Fibroblast of mammary gland (primary cell): Measurements from ENCODE around the gene CD37.

Experiments used
- DNase-seq: peaks from one replicate; pipeline ENCODE4 v3.0.0-alpha.2; 2010; ENCODE audit warnings: low read depth
- H3K4me3 ChIP-seq: 2 replicates; pipeline ENCODE4 v1.5.1; 2011; ENCODE audit warnings: low read depth, mild to moderate bottlenecking, low read length, moderate library complexity; ENCODE audit not compliant: control insufficient read depth
- TF ChIP-seq, protein P1 (sequence below): conservative IDR thresholded peaks from 2 replicates; pipeline ENCODE4 v1.5.1; 2011; ENCODE audit warnings: low read depth, low read length, inconsistent platforms; ENCODE audit not compliant: control insufficient read depth, insufficient read depth

CD37 gene

DNA sequence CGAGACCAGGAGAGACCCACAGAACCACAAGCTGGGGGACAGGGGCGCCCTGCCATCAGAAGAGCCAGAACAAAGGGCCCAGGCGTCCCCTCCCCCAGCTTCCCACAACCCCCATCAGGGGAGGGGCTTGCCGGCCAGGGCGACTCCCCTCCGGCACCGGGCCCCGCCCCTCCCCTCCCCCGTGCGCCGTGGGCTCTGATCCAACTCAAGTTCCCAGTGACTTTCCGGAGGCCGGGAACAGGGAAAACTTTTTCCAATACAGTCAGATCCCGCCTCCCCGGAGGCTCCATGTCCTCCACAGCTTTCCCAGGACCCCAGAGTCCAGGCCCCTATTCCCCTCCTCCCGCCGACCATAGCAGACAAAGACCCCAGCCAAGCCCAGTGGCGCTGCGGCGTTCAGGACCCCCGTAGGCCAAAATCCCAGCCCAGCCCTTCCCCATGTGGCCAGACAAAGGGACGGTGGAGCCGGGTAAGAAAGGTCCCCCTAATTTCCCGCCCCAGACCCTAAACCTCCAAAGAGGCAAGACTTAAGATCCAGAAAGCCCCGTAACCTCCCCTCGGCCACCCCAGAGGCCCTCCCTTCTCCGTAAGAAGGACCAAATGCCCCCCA, 26.3 kb downstream of the CD37 start:
- DNase-seq = peak; percentile 69
- TF ChIP-seq, protein P1, sequence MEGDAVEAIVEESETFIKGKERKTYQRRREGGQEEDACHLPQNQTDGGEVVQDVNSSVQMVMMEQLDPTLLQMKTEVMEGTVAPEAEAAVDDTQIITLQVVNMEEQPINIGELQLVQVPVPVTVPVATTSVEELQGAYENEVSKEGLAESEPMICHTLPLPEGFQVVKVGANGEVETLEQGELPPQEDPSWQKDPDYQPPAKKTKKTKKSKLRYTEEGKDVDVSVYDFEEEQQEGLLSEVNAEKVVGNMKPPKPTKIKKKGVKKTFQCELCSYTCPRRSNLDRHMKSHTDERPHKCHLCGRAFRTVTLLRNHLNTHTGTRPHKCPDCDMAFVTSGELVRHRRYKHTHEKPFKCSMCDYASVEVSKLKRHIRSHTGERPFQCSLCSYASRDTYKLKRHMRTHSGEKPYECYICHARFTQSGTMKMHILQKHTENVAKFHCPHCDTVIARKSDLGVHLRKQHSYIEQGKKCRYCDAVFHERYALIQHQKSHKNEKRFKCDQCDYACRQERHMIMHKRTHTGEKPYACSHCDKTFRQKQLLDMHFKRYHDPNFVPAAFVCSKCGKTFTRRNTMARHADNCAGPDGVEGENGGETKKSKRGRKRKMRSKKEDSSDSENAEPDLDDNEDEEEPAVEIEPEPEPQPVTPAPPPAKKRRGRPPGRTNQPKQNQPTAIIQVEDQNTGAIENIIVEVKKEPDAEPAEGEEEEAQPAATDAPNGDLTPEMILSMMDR = no peak
- peak overlapping the region; percentile 80 for H3K4me3 ChIP-seq

DNA sequence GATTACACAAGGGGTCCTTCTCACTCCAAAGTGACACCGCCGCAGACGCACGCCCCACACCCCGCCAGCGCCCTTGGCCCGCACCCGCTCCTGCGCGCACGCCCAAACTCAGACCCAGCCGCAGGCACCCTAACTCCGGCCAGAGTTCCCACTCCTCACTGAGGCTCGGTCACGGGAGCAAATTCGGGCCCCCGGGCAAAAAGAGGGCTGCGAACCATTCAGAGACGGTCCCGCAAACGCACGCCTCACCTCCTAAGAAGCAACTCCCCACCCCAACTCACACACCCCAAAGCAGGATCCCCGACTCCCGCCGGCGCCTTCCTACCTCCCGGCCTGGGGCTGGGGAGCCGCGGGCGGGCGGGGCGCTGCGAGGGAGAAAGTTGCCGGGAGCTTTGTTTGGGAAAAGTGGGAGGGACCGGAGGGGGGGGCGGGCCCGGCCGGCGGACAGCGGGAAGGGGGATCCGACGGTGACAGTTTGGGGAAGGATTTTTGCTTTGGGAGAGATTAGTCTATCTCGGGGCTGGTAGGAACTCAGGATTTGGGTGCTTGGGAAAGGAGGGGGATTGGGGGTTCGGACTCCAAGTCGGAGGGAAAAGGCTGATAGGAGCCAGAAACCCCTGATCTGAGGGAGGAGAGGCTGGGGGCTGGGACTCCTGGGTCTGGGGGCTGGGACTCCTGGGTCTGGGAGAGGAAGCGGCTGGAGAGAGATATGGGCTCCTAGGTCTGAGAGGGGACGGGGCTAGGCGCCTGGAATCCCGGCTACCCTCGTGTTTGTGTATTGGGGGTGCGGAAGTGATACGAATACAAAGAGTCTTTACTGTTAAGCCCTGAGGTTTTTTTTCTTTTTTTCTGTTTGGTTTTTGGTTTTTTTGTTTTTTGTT, 27.1 kb downstream of the CD37 start, which contains the start of gene TEAD2:
Gene TEAD2, minus strand, starts transcription at position 369 of the 881 bp plus-strand sequence. CDS start 2,341 bp downstream, outside the sequence.
- DNase-seq = peak; percentile 22
- TF ChIP-seq, protein P1 = no peak
- peak within 1 kb of the TSS; percentile 80 for H3K4me3 ChIP-seq

GRCh38 chr19:49362929-49363267, 27.7 kb downstream of the CD37 start:
- TF ChIP-seq, protein P1 = no peak

GRCh38 chr19:49363268-49364082, 28.3 kb downstream of the CD37 start, which contains the start of gene DKKL1:
Gene DKKL1 (plus strand): TSS chr19:49363877. CDS start chr19:49363999, 122 bp downstream.
- DNase-seq = peak; percentile 99
- peak within 1 kb of the TSS; percentile 80 for H3K4me3 ChIP-seq
- TF ChIP-seq, protein P1 = no peak

More at GRCh38 chr19:49362929-49363267, 27.7 kb downstream of the CD37 start:
- H3K4me3 ChIP-seq = peak overlapping the region; percentile 80
- DNase-seq = no peak

GRCh38 chr19:49364083-49364737, 29.0 kb downstream of the CD37 start:
- DNase-seq = no peak
- TF ChIP-seq, protein P1 = no peak
- H3K4me3 ChIP-seq = peak overlapping the region; percentile 21

DNA sequence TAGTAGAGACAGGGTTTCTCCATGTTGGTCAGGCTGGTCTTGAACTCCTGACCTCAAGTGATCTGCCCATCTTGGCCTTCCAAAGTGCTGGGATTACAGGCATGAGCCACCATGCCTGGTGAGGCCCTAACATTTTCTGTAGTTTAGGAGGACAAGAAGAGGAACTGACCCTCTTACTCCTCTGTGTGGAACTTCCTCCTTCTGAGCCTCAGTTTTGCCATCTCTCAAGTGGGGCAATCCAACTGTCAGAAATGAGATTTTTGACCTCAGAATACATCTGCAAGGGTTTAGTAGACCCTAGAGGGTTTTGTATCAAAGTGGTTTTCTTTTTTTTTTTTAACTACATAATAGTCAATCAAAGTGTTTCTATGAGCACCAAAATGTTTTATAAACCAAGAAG, 30.9 kb downstream of the CD37 start:
- TF ChIP-seq, protein P1 = no peak
- DNase-seq = no peak
- H3K4me3 ChIP-seq = no peak overlapping the region
